IMR-90 (cell line): ENCODE measurements around the gene DRD3. TPM values are rescaled to one million over a fixed set of nuclear protein-coding genes. Genes with fewer than 3 reads are reported as not detected.

Experiments used
- ATAC-seq: fragments of 200-7000 bp; cut with Tn5 transposase; 2 replicates; pipeline ENCODE4 v1.9.1; 2020; ENCODE audit warnings: low read depth, mild to moderate bottlenecking, moderate library complexity
- BruUV-seq: library from RNA; stranded (reverse); fragments of 400-500 nt; replicated peaks from 2 replicates; lab custom pipeline; 2021; lab: Mats Ljungman, UMichigan
- CTCF ChIA-PET: fragments of 300-600 bp; formaldehyde crosslinking; extraction: SDS; loops from one replicate; lab custom pipeline; 2021; ENCODE audit warnings: antibody characterized with exemption; lab: Yijun Ruan, JAX
- POLR2A ChIA-PET: fragments of 300-600 bp; sonication (Branson Sonifier 250); formaldehyde crosslinking; loops from one replicate; lab custom pipeline; 2022; ENCODE audit warnings: antibody characterized with exemption; ENCODE audit not compliant: unreplicated experiment; lab: Charles Lee
- DNase-seq: peaks from one replicate; pipeline ENCODE4 v3.0.0; 2013
- H2AFZ ChIP-seq: replicated peaks from 2 replicates; pipeline ENCODE3; 2013; ENCODE audit warnings: low read length, mild to moderate bottlenecking; ENCODE audit not compliant: poor library complexity
- H2AK5ac ChIP-seq: 2 replicates; pipeline ENCODE4 v1.6.1; 2013; ENCODE audit warnings: low read depth, low read length, inconsistent platforms
- H2AK9ac ChIP-seq: replicated peaks from 2 replicates; pipeline ENCODE3; 2013; ENCODE audit warnings: mild to moderate bottlenecking, low read depth, low read length, moderate library complexity; ENCODE audit not compliant: poor library complexity
- H2BK120ac ChIP-seq: 2 replicates; pipeline ENCODE4 v1.6.1; 2013; ENCODE audit warnings: low read depth, low read length, inconsistent platforms
- H2BK15ac ChIP-seq: 3 replicates; pipeline ENCODE4 v1.6.1; 2013; ENCODE audit warnings: low read depth, low read length, inconsistent platforms
- H2BK20ac ChIP-seq: 2 replicates; pipeline ENCODE4 v1.6.1; 2013; ENCODE audit warnings: low read depth, mild to moderate bottlenecking, inconsistent platforms, low read length, moderate library complexity
- H2BK5ac ChIP-seq: 2 replicates; pipeline ENCODE4 v1.6.1; 2013; ENCODE audit warnings: mild to moderate bottlenecking, low read depth, low read length, inconsistent platforms; ENCODE audit not compliant: poor library complexity, severe bottlenecking
- H3K14ac ChIP-seq: replicated peaks from 2 replicates; pipeline ENCODE4 v1.6.1; 2013; ENCODE audit warnings: low read depth, low read length, inconsistent platforms
- H3K18ac ChIP-seq: 2 replicates; pipeline ENCODE4 v1.6.1; 2013; ENCODE audit warnings: low read depth, low read length, control low read depth
- H3K23ac ChIP-seq: 2 replicates; pipeline ENCODE4 v1.6.1; 2013; ENCODE audit warnings: low read depth, low read length, inconsistent platforms
- H3K27ac ChIP-seq: 2 replicates; pipeline ENCODE4 v1.5.1; 2013; ENCODE audit warnings: mild to moderate bottlenecking, control low read depth, low read length; ENCODE audit not compliant: insufficient read depth
- H3K27me3 ChIP-seq: 2 replicates; pipeline ENCODE4 v1.6.1; 2013; ENCODE audit warnings: low read length; ENCODE audit not compliant: control insufficient read depth, insufficient read depth
- H3K36me3 ChIP-seq: 2 replicates; pipeline ENCODE4 v1.6.1; 2013; ENCODE audit warnings: low read length, mixed read lengths; ENCODE audit not compliant: control insufficient read depth, insufficient read depth
- H3K4ac ChIP-seq: 2 replicates; pipeline ENCODE4 v1.6.1; 2013; ENCODE audit warnings: low read depth, low read length, inconsistent platforms
- H3K4me1 ChIP-seq: 2 replicates; pipeline ENCODE4 v1.6.1; 2013; ENCODE audit warnings: low read length, mixed read lengths; ENCODE audit not compliant: control insufficient read depth, insufficient read depth
- H3K4me2 ChIP-seq: 2 replicates; pipeline ENCODE4 v1.6.1; 2013; ENCODE audit warnings: low read depth, mild to moderate bottlenecking, control low read depth, low read length, moderate library complexity
- H3K4me3 ChIP-seq: 2 replicates; pipeline ENCODE4 v1.5.1; 2013; ENCODE audit warnings: low read depth, mild to moderate bottlenecking, control low read depth, low read length, moderate library complexity; ENCODE audit not compliant: insufficient read depth
- H3K56ac ChIP-seq: 2 replicates; pipeline ENCODE4 v1.6.1; 2013; ENCODE audit warnings: low read length, inconsistent platforms; ENCODE audit not compliant: insufficient read depth; ENCODE audit errors: extremely low read depth
- H3K79me1 ChIP-seq, 2 experiments: 2 replicates each; pipeline ENCODE4 v1.6.1; 2013; ENCODE audit warnings: low read length in 2 of 2, inconsistent platforms in 1 of 2, low read depth in 1 of 2
- H3K9ac ChIP-seq: 2 replicates; pipeline ENCODE4 v1.6.1; 2013; ENCODE audit warnings: low read depth, low read length, control low read depth
- H3K9me1 ChIP-seq: 2 replicates; pipeline ENCODE4 v1.6.1; 2013; ENCODE audit warnings: low read length, inconsistent platforms; ENCODE audit not compliant: insufficient read depth
- H3K9me3 ChIP-seq: 2 replicates; pipeline ENCODE4 v1.6.1; 2013; ENCODE audit warnings: low read length; ENCODE audit not compliant: control insufficient read depth, insufficient read depth
- H4K20me1 ChIP-seq: 2 replicates; pipeline ENCODE4 v1.6.1; 2013; ENCODE audit warnings: low read length, inconsistent platforms; ENCODE audit not compliant: insufficient read depth
- H4K5ac ChIP-seq: 2 replicates; pipeline ENCODE4 v1.6.1; 2013; ENCODE audit warnings: mild to moderate bottlenecking, low read depth, low read length, control low read depth
- H4K8ac ChIP-seq, 2 experiments: 2 replicates each; pipeline ENCODE4 v1.6.1; 2013; ENCODE audit warnings: low read depth in 2 of 2, low read length in 2 of 2, control low read depth in 1 of 2, inconsistent platforms in 1 of 2
- H4K91ac ChIP-seq: 2 replicates; pipeline ENCODE4 v1.6.1; 2013; ENCODE audit warnings: low read depth, low read length, inconsistent platforms; ENCODE audit not compliant: insufficient read depth
- BHLHE40 ChIP-seq: fragments of 150-350 bp; IDR thresholded peaks from 2 replicates; pipeline ENCODE4 v1.6.1; 2016; ENCODE audit warnings: mild to moderate bottlenecking, low read depth, low read length
- CEBPB ChIP-seq: IDR thresholded peaks from 2 replicates; pipeline ENCODE4 v1.6.1; 2012; ENCODE audit warnings: low read depth, low read length, improper control_type of control experiment
- FOS ChIP-seq: fragments of 150-350 bp; IDR thresholded peaks from 2 replicates; pipeline ENCODE4 v1.6.1; 2016; ENCODE audit warnings: low read depth, low read length
- MAFK ChIP-seq: IDR thresholded peaks from 2 replicates; pipeline ENCODE4 v1.6.1; 2012; ENCODE audit warnings: low read depth, low read length, improper control_type of control experiment
- NFE2L2 ChIP-seq: fragments of 150-350 bp; IDR thresholded peaks from 2 replicates; pipeline ENCODE4 v1.6.1; 2016; ENCODE audit warnings: low read depth, mild to moderate bottlenecking, low read length
- POLR2A ChIP-seq: IDR thresholded peaks from 2 replicates; pipeline ENCODE4 v1.6.1; 2012; ENCODE audit warnings: mild to moderate bottlenecking, low read depth, low read length
- RAD21 ChIP-seq: IDR thresholded peaks from 2 replicates; pipeline ENCODE4 v1.6.1; 2012; ENCODE audit warnings: low read length, improper control_type of control experiment
- RCOR1 ChIP-seq: IDR thresholded peaks from 2 replicates; pipeline ENCODE4 v1.6.1; 2012; ENCODE audit warnings: mild to moderate bottlenecking, low read length, improper control_type of control experiment; ENCODE audit not compliant: insufficient replicate concordance
- RFX5 ChIP-seq: IDR thresholded peaks from 2 replicates; pipeline ENCODE4 v1.8.0; 2012; ENCODE audit warnings: low read depth, mild to moderate bottlenecking, low read length, moderate library complexity
- SMC3 ChIP-seq: fragments of 150-350 bp; IDR thresholded peaks from 2 replicates; pipeline ENCODE4 v1.6.1; 2016; ENCODE audit warnings: low read depth, mild to moderate bottlenecking, antibody characterized with exemption, low read length, moderate library complexity
- WGBS, 2 experiments: methylation state at CpG; one replicate each; pipeline versions ENCODE4 v1.1.5 to v1.1.7; 2013; ENCODE audit warnings: missing lambda C conversion rate in 2 of 2; ENCODE audit not compliant: insufficient read length in 1 of 2; ENCODE audit errors: extremely low coverage in 2 of 2; 5-methylcytosine and 5-hydroxymethylcytosine counted together
- dilution Hi-C: fragments of 300-500 bp; cut with HindIII; formaldehyde crosslinking; loops from one replicate; pipeline ENCODE4 v1.14.3; 2018; ENCODE audit warnings: low sequenced_read_pairs; ENCODE audit not compliant: unreplicated experiment
- in situ Hi-C: fragments of 300-500 bp; cut with MboI; formaldehyde crosslinking; loops from 3 replicates; pipeline ENCODE4 v1.14.3; 2019; ENCODE audit warnings: low sequenced_read_pairs, inconsistent platforms, mixed read lengths
- intact Hi-C: fragments of 100-400 bp; cut with micrococcal nuclease; formaldehyde crosslinking; loops from 2 replicates; pipeline ENCODE4 v1.10.0; 2022
- polyA plus RNA-seq, 3 experiments: library from polyadenylated mRNA; depleted of rRNA; stranded (reverse); fragments of >200 nt; gene quantifications; 2 replicates each; pipeline ENCODE4 v1.2.3, GENCODE V29; 2012; ENCODE audit warnings: low replicate concordance in 1 of 3
- total RNA-seq: library from RNA; depleted of rRNA; stranded (reverse); fragments of >200 nt; gene quantifications from 2 replicates; pipeline ENCODE4 v1.2.3, GENCODE V29; 2012
- TF ChIP-seq, protein P1 (sequence below): fragments of 150-350 bp; IDR thresholded peaks from 2 replicates; pipeline ENCODE4 v1.6.1; 2016; ENCODE audit warnings: low read depth, mild to moderate bottlenecking, low read length, moderate library complexity, borderline replicate concordance
- TF ChIP-seq, protein P2 (sequence below): conservative IDR thresholded peaks from 2 replicates; pipeline ENCODE4 v1.5.1; 2012; ENCODE audit warnings: mild to moderate bottlenecking, low read depth, low read length, improper control_type of control experiment
- TF ChIP-seq, protein P3 (sequence below): fragments of 150-350 bp; IDR thresholded peaks from 2 replicates; pipeline ENCODE4 v1.6.1; 2017; ENCODE audit warnings: mild to moderate bottlenecking, antibody characterized with exemption, low read length, low read depth

The DRD3 gene
- total and polyA plus RNA-seq, 2 of the 4 experiments (the other 2 are of a cell fraction) = not detected

DNA sequence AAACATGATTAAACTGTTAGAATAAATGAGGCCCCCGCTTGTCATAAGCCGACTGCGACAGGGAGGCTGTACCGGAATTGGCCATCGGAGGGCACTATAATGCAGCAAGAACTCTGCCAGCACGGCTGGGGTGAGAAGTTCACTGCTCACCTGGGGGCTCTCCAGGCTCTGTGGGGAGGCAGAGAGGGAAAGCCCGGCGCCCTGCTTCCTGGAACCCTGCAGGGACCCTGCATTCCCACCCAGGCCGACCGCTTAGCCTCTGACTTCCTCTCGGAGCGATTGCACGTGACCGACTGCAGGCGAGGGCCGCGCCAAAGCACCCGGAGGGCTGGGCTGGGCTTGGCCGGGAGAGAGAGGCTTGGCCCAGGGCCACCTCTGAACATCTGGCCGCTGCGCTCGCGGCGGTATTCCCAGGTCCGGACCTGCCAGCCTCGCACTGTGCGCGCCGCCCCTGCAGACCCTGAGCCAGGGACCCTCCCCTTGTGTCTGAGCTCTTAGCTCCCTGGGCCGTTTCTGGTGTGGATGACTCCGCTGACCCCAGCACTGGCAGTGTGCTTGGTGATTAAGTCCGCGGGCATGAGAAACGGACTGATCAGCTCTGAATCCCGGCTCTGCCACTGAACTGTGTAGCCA, 26.2 kb downstream of the DRD3 start (continued):
- peak; percentile 70 for TF ChIP-seq RAD21

DNA sequence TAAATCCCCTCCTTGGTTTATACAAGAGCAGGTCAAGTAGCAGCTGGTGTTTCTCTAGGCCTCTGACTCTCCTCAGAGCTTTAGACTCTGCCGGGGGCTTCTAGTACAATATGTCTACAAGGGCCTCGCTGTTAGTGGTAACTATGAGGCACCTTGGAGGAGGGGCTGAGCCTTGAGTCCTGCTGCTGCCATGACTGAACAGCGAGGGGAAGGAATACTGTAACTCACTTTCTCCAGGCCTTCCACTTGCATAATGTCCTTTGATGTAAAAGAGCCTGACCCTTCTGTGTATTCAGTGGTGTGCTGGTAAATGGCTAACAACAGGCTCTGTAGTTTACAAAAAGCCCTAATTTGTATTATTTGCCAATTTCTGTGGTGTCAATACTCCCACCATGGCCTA, 27.8 kb downstream of the DRD3 start:
- no peak overlapping the region for H3K27ac ChIP-seq
- CTCF ChIA-PET = no interaction called here
- no peak overlapping the region for H2BK20ac ChIP-seq
- ATAC-seq (no peak), DNase-seq (no peak)
- BruUV-seq = no TSS peak
- H2BK15ac ChIP-seq = no peak overlapping the region
- WGBS, 2 experiments = no CpG with 5 or more reads among the region's 3 CpGs
- no peak overlapping the region for H2BK5ac ChIP-seq
- no peaks in the 10 kb centered on the region for H4K20me1 ChIP-seq
- H3K36me3 ChIP-seq = no peaks in the 10 kb centered on the region
- H3K27me3 ChIP-seq = no peaks in the 10 kb centered on the region; the same call in 1 of the 2 replicates
- no peak overlapping the region for H3K4me2 ChIP-seq
- POLR2A ChIA-PET = interaction anchor here (0.5 kb wide), 1 partner anchor 107 kb away, joined by 3 read pairs; no protein-coding TSS in a partner anchor
- H2AK9ac ChIP-seq = no peak overlapping the region
- no peak overlapping the region for H3K14ac ChIP-seq
- no peaks in the 10 kb centered on the region for H3K4me1 ChIP-seq
- intact Hi-C loops = loop anchor here (5.0 to 10.0 kb wide), 2 partner anchors 184 to 414 kb away; no protein-coding TSS in a partner anchor
- H3K23ac ChIP-seq = no peak overlapping the region
- H3K56ac ChIP-seq = no peak overlapping the region
- H3K9me1 ChIP-seq = no peaks in the 10 kb centered on the region
- H3K4me3 ChIP-seq = no peak overlapping the region
- in situ Hi-C loops = loop anchor here (10.0 kb wide), 1 partner anchor 416 kb away; no protein-coding TSS in a partner anchor
- H2AFZ ChIP-seq = no peak overlapping the region
- no peak overlapping the region for H2AK5ac ChIP-seq
- no peak overlapping the region for H3K18ac ChIP-seq
- H3K9me3 ChIP-seq = no peaks in the 10 kb centered on the region
- dilution Hi-C loops = no loop called here
- H2BK120ac ChIP-seq = no peak overlapping the region
- H4K5ac ChIP-seq = no peak overlapping the region
- H4K8ac ChIP-seq = no peak overlapping the region
- no peak overlapping the region for H4K91ac ChIP-seq
- H3K4ac ChIP-seq = no peak overlapping the region
- H3K9ac ChIP-seq = no peak overlapping the region
- H3K79me1 ChIP-seq = no peaks in the 10 kb centered on the region
- TF ChIP-seq, protein P1, sequence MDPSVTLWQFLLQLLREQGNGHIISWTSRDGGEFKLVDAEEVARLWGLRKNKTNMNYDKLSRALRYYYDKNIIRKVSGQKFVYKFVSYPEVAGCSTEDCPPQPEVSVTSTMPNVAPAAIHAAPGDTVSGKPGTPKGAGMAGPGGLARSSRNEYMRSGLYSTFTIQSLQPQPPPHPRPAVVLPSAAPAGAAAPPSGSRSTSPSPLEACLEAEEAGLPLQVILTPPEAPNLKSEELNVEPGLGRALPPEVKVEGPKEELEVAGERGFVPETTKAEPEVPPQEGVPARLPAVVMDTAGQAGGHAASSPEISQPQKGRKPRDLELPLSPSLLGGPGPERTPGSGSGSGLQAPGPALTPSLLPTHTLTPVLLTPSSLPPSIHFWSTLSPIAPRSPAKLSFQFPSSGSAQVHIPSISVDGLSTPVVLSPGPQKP = no peak
- TF ChIP-seq, protein P2, sequence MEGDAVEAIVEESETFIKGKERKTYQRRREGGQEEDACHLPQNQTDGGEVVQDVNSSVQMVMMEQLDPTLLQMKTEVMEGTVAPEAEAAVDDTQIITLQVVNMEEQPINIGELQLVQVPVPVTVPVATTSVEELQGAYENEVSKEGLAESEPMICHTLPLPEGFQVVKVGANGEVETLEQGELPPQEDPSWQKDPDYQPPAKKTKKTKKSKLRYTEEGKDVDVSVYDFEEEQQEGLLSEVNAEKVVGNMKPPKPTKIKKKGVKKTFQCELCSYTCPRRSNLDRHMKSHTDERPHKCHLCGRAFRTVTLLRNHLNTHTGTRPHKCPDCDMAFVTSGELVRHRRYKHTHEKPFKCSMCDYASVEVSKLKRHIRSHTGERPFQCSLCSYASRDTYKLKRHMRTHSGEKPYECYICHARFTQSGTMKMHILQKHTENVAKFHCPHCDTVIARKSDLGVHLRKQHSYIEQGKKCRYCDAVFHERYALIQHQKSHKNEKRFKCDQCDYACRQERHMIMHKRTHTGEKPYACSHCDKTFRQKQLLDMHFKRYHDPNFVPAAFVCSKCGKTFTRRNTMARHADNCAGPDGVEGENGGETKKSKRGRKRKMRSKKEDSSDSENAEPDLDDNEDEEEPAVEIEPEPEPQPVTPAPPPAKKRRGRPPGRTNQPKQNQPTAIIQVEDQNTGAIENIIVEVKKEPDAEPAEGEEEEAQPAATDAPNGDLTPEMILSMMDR = no peak
- no peak for TF ChIP-seq BHLHE40
- no peak for TF ChIP-seq NFE2L2
- no peak for TF ChIP-seq RCOR1
- no peak for TF ChIP-seq FOS
- TF ChIP-seq CEBPB = no peak
- no peak for TF ChIP-seq RFX5
- no peak for TF ChIP-seq MAFK
- TF ChIP-seq RAD21 = no peak
- TF ChIP-seq, protein P3, sequence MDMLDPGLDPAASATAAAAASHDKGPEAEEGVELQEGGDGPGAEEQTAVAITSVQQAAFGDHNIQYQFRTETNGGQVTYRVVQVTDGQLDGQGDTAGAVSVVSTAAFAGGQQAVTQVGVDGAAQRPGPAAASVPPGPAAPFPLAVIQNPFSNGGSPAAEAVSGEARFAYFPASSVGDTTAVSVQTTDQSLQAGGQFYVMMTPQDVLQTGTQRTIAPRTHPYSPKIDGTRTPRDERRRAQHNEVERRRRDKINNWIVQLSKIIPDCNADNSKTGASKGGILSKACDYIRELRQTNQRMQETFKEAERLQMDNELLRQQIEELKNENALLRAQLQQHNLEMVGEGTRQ = no peak
- no peak for TF ChIP-seq SMC3
- TF ChIP-seq POLR2A = no peak
